Upper lobe of left lung (tissue), 6 donors: ENCODE measurements around the gene FAM222A. TPM values are rescaled to one million over a fixed set of nuclear protein-coding genes. Genes with fewer than 3 reads are reported as not detected.

Experiments
- ATAC-seq, 2 donors: fragments of 200-7000 bp; cut with Tn5 transposase; one replicate each; pipeline ENCODE4 v1.9.1; 2022; ENCODE audit warnings: mild to moderate bottlenecking in 2 of 2, moderate library complexity in 2 of 2; ENCODE audit not compliant: low FRiP score in 2 of 2
- DNase-seq, 2 donors: peaks; one replicate each; pipeline ENCODE4 v3.0.0-alpha.2; 2019 to 2020
- H3K27ac ChIP-seq, 4 donors: fragments of 200-600 bp; sonication (generic); one replicate each; pipeline ENCODE4 v1.5.1; 2016 to 2019
- H3K27me3 ChIP-seq, 4 donors: fragments of 200-600 bp; sonication (generic); one replicate each; pipeline ENCODE4 v1.5.1; 2017 to 2019
- H3K36me3 ChIP-seq, 4 donors: fragments of 200-600 bp; sonication (generic); one replicate each; pipeline ENCODE4 v1.5.1; 2016 to 2019
- H3K4me1 ChIP-seq, 4 donors: fragments of 200-600 bp; sonication (generic); one replicate each; pipeline ENCODE4 v1.5.1; 2018 to 2019
- H3K4me3 ChIP-seq, 4 donors: fragments of 200-600 bp; sonication (generic); one replicate each; pipeline ENCODE4 v1.5.1; 2017 to 2019; ENCODE audit warnings: mild to moderate bottlenecking in 2 of 4, moderate library complexity in 1 of 4
- H3K9me3 ChIP-seq, 4 donors: fragments of 200-600 bp; sonication (generic); one replicate each; pipeline ENCODE4 v1.5.1; 2018 to 2019
- CTCF ChIP-seq, 6 experiments: fragments of 450-650 bp in 4 of 6; fragments of 200-600 bp in 2 of 6; sonication (generic) in 2 of 6; IDR thresholded peaks; one replicate each; pipeline ENCODE4 v1.5.1; 2016 to 2019; ENCODE audit warnings: antibody characterized with exemption in 6 of 6
- EP300 ChIP-seq, 4 donors: sonication (generic); formaldehyde crosslinking; IDR thresholded peaks; one replicate each; pipeline ENCODE4 v1.5.1; 2017; ENCODE audit warnings: antibody characterized with exemption in 4 of 4, control low read depth in 2 of 4
- POLR2A ChIP-seq, 4 donors: fragments of 450-650 bp; IDR thresholded peaks; one replicate each; pipeline ENCODE4 v1.5.1; 2016 to 2017; ENCODE audit warnings: antibody characterized with exemption in 4 of 4, mild to moderate bottlenecking in 2 of 4
- POLR2AphosphoS5 ChIP-seq, 2 donors: sonication (generic); formaldehyde crosslinking; IDR thresholded peaks; one replicate each; pipeline ENCODE4 v1.5.1; 2017; ENCODE audit warnings: antibody characterized with exemption in 2 of 2
- WGBS, 2 donors: methylation state at CpG; one replicate each; pipeline ENCODE4 v1.1.5; 2017 to 2018; 5-methylcytosine and 5-hydroxymethylcytosine counted together
- total RNA-seq, 6 donors: library from RNA; depleted of rRNA in 4 of 6; stranded (reverse); fragments of >200 nt in 4 of 6; gene quantifications; one replicate each; pipeline versions ENCODE4 v1.1.0 to v1.2.1, GENCODE V29; 2016 to 2021
- donor health status: DM: no; HTN: no; CAD: no; lungs with moderate emphysema.
- donor health status: DM: no; HTN: yes; CAD: no; lungs with severe emphysema.

Gene FAM222A
- total RNA-seq, 6 donors from 2014 or later = 1.0 to 7.3 (median 3.7) TPM

GRCh38 chr12:109740694-109741245 is 27.1 kb downstream of the FAM222A start:
- H3K4me3 ChIP-seq = no peak overlapping the region
- TF ChIP-seq EP300 (IDR thresholded peaks at IDR 0.05) (no peak), POLR2AphosphoS5 (IDR thresholded peaks at IDR 0.05) (no peak), CTCF (IDR thresholded peaks at IDR 0.05) (no peak), POLR2A (IDR thresholded peaks at IDR 0.05) (no peak)
- WGBS, 2 donors = 87% methylated on average over 10 of the region's 10 CpGs
- peaks cover 0 to 6% (median 0%) of the 10 kb centered on the region in 4 donors for H3K27me3 ChIP-seq
- peaks cover 0 to 27% (median 8%) of the 10 kb centered on the region in 4 donors for H3K4me1 ChIP-seq
- DNase-seq = peak in 1 of 2 donors; percentile 3
- no peaks in the 10 kb centered on the region for H3K9me3 ChIP-seq
- peak overlapping the region in 1 of 4 donors; percentile 8 for H3K27ac ChIP-seq
- H3K36me3 ChIP-seq = no peaks in the 10 kb centered on the region
- no peak for ATAC-seq

GRCh38 chr12:109741286-109741969 is 27.8 kb downstream of the FAM222A start:
- peaks cover 0 to 27% (median 8%) of the 10 kb centered on the region in 4 donors for H3K4me1 ChIP-seq
- peaks cover 0 to 5% (median 0%) of the 10 kb centered on the region in 4 donors for H3K27me3 ChIP-seq
- H3K36me3 ChIP-seq = no peaks in the 10 kb centered on the region
- H3K4me3 ChIP-seq = no peak overlapping the region
- no peak for TF ChIP-seq POLR2AphosphoS5 (IDR thresholded peaks at IDR 0.05)
- no peak for TF ChIP-seq POLR2A (IDR thresholded peaks at IDR 0.05)
- no peak for TF ChIP-seq CTCF (IDR thresholded peaks at IDR 0.05)
- no peak for TF ChIP-seq EP300 (IDR thresholded peaks at IDR 0.05)
- peak in 1 of 2 donors; percentile 8 for DNase-seq
- H3K9me3 ChIP-seq = no peaks in the 10 kb centered on the region
- no peak for ATAC-seq
- no peak overlapping the region for H3K27ac ChIP-seq
- 88 to 100% methylated on average over 2 to 4 of the region's 4 CpGs for WGBS, 2 donors

- DNase-seq (peak in 1 of 2 donors; percentile 4), ATAC-seq (no peak)
- no peak overlapping the region for H3K4me3 ChIP-seq
- no peak overlapping the region for H3K27ac ChIP-seq
- H3K27me3 ChIP-seq = no peaks in the 10 kb centered on the region
- peaks cover 0 to 24% (median 8%) of the 10 kb centered on the region in 4 donors for H3K4me1 ChIP-seq
- TF ChIP-seq CTCF (IDR thresholded peaks at IDR 0.05) = no peak
- no peak for TF ChIP-seq EP300 (IDR thresholded peaks at IDR 0.05)
- TF ChIP-seq POLR2AphosphoS5 (IDR thresholded peaks at IDR 0.05) = no peak
- no peak for TF ChIP-seq POLR2A (IDR thresholded peaks at IDR 0.05)
- WGBS, 2 donors = 79 to 89% methylated on average over 12 to 14 of the region's 14 CpGs
- H3K9me3 ChIP-seq = no peaks in the 10 kb centered on the region
- H3K36me3 ChIP-seq = no peaks in the 10 kb centered on the region
Measured at GRCh38 chr12:109741970-109742703, 28.5 kb downstream of the FAM222A start.

DNA sequence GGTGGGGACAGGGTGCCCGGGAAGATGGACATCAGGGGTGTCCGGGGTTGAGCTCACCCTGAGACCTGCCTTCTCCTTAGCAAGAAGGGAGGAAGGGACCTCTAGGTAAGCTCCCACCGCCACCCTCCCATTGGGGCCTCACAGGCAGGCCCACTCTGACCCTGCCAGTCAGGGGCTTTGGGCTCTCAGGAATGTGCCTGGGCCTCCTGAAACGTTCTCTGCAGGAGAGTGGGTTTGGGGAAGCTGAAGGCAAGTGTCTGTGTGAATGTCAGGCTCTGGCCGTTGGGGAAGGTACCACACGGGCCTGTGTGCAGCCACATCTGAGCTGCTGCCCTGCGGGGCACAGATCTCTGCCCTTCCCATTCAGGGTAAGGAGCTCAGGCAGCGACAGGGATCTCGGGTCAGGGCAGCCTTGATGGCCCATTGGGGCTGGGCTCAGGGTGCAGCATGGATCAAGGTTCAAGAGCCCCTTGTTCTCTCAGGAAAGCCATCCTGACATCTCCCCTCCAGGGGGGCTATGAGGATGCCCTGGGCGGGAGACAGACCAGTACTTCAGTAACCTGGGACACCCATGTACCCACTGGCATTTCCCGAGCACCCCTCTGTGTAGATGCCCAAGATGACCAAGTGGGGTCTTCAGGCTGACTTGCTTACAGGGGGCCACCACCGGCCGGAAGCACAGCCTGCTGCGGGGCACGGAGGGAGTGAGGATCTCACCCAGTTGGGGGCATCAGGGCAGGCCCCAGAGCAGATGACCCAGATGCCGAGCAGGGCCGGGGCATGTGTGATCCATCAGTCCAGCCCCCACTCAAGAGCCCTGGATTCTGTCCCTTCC is 29.7 kb downstream of the FAM222A start:
- WGBS, 2 donors = 83 to 87% methylated on average over 6 to 17 of the region's 17 CpGs
- TF ChIP-seq EP300 (IDR thresholded peaks at IDR 0.05) (no peak), CTCF (IDR thresholded peaks at IDR 0.05) (no peak), POLR2AphosphoS5 (IDR thresholded peaks at IDR 0.05) (no peak), POLR2A (IDR thresholded peaks at IDR 0.05) (no peak)
- Histone ChIP-seq H3K4me1 (peaks cover 0 to 20% (median 8%) of the 10 kb centered on the region in 4 donors), H3K27ac (peak overlapping the region in 2 of 4 donors; percentile 49 to 54), H3K36me3 (no peaks in the 10 kb centered on the region), H3K27me3 (no peaks in the 10 kb centered on the region), H3K9me3 (no peaks in the 10 kb centered on the region), H3K4me3 (no peak overlapping the region)
- no peak for ATAC-seq
- DNase-seq = peak in 1 of 2 donors; percentile 12
